GM18873 (cell line): ENCODE data around the gene PNPLA7.
"Not testable (repeated sequence)": the region's sequence is repeated elsewhere in the genome, so short reads cannot be mapped to it uniquely, and the experiment has no call there.

Experiments
- ATAC-seq: cut with Tn5 transposase; IDR thresholded peaks from one replicate; pipeline ENCODE4 v1.9.1; 2021; ENCODE audit warnings: mild to moderate bottlenecking, moderate library complexity, moderate number of reproducible peaks; ENCODE audit not compliant: unreplicated experiment, low FRiP score

PNPLA7 gene

GRCh38 chr9:137452761-137453642, 97.2 kb downstream of the PNPLA7 start:
- no peak for ATAC-seq

DNA sequence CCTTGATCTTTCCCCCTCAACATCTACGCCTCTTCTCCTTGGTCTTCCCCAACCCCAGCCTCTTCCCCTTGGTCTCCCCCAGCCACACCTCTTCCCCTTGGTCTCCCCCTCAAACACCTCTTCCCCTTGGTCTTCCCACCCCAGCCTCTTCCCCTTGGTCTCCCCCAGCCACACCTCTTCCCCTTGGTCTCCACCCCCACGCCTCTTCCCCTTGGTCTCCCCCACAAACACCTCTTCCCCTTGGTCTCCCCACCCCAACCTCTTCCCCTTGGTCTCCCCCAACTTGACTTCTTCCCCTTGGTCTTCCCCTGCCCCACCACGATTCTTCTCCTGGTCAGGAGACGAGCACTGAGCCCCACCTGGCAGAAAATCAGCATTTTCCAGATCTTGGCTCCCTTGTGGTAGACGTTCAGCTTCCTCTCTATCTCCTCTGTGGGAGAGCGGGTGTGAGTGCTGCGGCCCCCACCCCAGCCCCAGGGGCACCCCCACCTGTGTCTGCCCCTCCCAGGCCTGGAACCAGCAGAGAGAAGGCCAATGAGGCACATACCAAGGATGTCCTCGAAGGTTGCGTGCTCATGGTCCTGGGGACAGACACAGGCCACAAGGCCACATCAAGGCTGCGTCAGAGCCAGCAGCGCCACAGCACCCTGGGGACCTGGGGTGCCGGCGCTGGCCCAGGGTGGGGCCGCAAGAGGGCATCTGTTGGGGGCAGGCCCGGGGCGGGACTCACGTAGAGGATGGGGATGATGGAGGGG, 98.0 kb downstream of the PNPLA7 start:
- no peak for ATAC-seq

DNA sequence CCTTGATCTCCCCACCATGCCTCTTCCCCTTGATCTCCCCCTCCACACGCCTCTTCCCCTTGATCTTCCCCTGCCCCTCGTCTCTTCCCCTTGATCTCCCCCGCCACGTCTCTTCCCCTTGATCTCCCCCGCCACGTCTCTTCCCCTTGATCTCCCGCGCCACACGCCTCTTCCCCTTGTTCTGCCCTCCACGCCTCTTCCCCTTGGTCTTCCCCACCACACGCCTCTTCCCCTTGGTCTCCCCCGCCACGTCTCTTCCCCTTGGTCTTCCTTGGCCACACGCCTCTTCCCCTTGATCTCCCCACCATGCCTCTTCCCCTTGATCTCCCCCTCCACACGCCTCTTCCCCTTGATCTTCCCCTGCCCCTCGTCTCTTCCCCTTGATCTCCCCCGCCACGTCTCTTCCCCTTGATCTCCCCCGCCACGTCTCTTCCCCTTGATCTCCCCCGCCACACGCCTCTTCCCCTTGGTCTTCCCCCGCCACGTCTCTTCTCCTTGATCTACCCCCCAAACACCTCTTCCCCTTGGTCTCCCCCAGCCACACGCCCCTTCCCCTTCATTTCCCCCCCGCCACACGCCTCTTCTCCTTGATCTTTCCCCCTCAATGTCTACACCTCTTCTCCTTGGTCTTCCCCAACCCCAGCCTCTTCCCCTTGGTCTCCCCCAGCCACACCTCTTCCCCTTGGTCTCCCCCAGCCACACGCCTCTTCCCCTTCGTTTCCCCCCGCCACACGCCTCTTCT, 98.8 kb downstream of the PNPLA7 start:
- not testable (repeated sequence) for ATAC-seq

- ATAC-seq = not testable (repeated sequence)
Measured at GRCh38 chr9:137450539-137451222, 99.5 kb downstream of the PNPLA7 start.

- ATAC-seq = no peak
Measured at GRCh38 chr9:137449931-137450538, 100.2 kb downstream of the PNPLA7 start.

DNA sequence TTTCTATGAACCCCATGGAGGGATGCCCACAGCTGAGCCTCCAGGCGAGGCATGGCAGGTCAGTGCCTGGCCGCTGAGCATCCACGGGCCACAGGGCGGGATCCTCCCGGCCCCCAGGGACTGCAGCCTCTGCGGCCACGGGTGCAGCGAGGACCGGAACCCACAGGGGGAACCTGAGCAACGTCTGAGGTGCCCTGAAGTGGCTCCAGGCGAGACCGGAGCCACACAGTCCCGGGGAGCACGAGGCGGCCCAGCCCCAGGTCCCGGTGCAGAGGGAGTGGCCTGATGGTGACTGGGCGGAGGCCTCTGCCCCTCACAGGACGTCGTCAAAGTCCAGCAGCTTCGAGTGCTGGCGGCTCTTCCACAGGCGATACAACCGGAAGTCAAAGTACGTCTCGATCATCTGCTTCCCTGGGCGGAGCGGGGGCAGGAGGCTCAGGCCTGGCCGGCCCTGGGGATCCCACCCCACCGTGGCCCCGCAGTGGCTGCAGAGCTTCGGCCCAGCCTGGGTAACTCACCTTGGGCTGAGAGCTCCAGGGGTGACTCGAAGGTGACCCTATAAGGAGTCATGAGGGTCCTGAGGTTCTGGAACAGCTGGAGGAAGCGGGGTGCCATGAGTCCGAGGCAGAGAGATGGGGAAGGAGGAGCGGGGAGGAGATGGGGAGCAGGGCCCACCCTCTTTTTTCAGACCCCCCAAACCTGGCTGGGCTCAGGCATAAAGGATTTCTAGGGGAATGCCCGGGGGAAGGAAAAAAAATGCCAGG, 100.9 kb downstream of the PNPLA7 start:
- ATAC-seq = no peak

DNA sequence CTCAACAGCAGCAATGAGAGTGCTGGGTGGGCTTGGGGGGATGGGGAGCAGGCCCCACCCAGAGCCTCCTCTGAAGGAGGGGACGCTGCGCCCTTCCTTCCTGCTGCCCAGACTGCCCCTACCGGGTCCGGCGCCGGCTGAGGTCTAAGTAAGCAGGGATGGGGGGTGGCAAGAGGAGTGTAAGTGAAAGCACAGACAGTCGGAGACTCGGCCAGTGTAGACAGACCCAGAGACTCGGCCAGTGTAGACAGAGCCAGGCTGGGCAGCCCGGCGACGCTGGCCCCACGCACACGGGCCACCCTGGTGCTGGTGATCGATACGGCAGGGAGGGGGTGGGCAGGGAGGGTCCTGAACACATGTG, 101.6 kb downstream of the PNPLA7 start:
- no peak for ATAC-seq

DNA sequence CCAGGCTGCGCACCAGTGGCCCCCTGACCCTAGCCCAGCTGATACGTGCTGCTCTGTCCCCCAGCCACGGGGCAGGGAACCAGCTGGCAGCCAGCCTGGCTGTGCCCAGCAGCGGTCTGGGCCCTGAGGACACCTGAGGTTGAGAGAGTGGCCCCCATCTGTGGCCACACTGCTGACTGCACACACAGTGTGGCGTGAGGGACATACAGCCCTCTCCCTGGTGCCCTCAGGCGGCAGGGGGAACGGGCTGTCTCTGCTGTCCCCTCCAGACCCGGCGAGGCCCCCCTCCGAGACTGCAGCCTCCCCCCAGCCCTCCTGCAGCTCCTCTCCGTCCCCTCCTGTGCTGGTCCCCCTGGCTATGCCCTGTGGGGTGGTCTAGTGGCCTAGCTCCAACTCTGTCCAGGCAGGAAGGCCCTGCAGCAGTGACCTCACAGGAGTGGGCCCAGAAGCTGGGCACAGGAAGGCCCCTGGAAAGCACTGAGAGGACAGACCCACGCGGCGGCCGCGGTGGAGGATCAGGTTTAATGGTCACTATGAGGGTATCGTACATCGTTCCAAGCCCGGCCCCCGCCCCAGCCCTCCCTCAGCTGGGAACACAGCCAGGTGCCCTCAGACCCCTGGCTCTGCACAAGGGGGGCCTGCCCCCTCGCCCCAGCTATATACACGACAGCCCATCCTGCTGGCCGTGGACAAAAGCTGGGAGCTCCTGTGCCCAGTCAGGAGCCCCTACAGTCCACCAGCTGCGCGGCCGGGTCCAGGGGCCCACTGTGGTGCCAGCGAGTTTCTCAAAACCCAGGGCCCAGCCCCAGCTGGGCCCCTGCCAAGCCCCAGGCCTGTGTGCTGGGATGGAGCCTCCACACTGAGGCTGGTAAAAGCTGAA, 102.2 kb downstream of the PNPLA7 start:
- no peak for ATAC-seq

- no peak for ATAC-seq
Measured at GRCh38 chr9:137446851-137447471, 103.2 kb downstream of the PNPLA7 start.

- no peak for ATAC-seq
Measured at GRCh38 chr9:137445930-137446431, 104.2 kb downstream of the PNPLA7 start.

DNA sequence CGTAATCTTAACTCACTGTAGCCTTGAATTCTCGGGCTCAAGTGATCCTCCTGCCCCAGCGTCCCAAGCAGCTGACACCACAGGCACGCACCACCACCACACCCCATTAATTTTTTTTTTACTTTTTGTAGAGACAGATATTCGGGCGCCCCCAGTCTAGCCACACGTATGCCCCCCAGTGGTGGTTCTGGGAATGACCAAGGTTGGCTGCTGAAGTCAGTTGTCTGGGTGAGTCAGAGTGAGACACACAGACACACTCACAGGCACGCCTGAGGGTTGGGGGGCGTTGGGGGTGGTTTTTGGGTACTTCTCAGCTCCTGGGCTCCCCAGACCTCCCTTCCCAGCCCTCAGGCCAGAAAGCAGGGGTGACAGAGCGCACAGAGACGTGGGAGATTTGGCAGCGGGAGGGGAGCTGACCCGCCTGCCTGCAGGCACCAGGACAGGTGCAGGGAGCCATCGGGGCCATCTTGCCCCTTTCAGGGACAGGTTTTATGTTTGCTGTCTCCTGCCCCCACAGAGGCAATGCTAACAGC, 104.9 kb downstream of the PNPLA7 start:
- ATAC-seq = no peak

- no peak for ATAC-seq
Measured at GRCh38 chr9:137444106-137444790, 106.0 kb downstream of the PNPLA7 start.

GRCh38 chr9:137441935-137442321, 108.3 kb downstream of the PNPLA7 start:
- no peak for ATAC-seq

GRCh38 chr9:137441289-137441934, 108.8 kb downstream of the PNPLA7 start, which contains the start of gene ENTPD8:
Gene ENTPD8, minus strand, starts transcription at chr9:137441357. Its CDS starts 3,072 bp downstream, at chr9:137438285.
- ATAC-seq = no peak

- no peak for ATAC-seq
Measured at GRCh38 chr9:137439158-137439714, 111.0 kb downstream of the PNPLA7 start.

DNA sequence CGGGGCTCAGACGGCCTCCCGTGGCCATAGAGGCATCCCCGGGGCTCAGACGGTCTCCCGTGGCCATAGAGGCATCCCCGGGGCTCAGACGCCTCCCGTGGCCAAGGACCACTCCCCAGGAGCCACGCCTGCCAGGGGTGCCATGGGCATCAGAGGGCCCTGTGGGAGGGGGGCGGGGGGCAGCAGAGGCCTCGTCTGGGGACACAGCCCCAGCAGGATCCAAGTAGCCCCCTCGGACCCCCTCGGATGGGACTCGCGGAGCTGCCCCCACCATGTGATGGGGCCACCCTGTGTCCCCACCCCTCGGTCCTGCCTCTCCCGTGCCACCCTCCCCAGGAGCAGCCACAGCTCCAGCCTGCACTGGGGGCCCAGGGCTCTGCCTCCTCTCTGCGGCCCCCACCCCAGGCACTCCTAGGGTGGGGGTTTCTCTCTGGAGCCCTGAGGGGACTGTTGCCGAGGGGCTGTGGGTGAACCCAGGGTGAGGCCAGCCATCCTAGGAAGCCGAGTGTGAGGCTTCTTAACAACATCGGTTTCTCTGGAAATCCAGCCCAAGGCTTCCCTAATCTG, 111.5 kb downstream of the PNPLA7 start:
- ATAC-seq = no peak
